Muscle of leg (tissue), 11 donors: ENCODE data around the gene HIPK2. TPM values are rescaled to one million over a fixed set of nuclear protein-coding genes. Genes with fewer than 3 reads are reported as not detected.

ENCODE experiments used
- DNase-seq: peaks from one replicate; pipeline ENCODE4 v3.0.0; 2013
- H3K27ac ChIP-seq: one replicate; pipeline ENCODE4 v1.5.1; 2013; ENCODE audit warnings: mild to moderate bottlenecking, low read length, control low read depth
- H3K27me3 ChIP-seq: one replicate; pipeline ENCODE4 v1.6.1; 2013; ENCODE audit warnings: low read length; ENCODE audit not compliant: control insufficient read depth, insufficient read depth
- H3K36me3 ChIP-seq: one replicate; pipeline ENCODE4 v1.6.1; 2013; ENCODE audit warnings: low read length; ENCODE audit not compliant: control insufficient read depth, insufficient read depth
- H3K4me1 ChIP-seq: one replicate; pipeline ENCODE4 v1.6.1; 2013; ENCODE audit warnings: low read length; ENCODE audit not compliant: control insufficient read depth, insufficient read depth
- H3K4me3 ChIP-seq: one replicate; pipeline ENCODE4 v1.5.1; 2013; ENCODE audit warnings: low read length, control low read depth
- H3K9me3 ChIP-seq: replicated peaks from 2 replicates; pipeline ENCODE4 v1.6.1; 2013; ENCODE audit warnings: low read depth, low read length; ENCODE audit not compliant: control insufficient read depth
- WGBS: methylation state at CpG from one replicate; pipeline ENCODE4 v1.1.5; 2013; ENCODE audit warnings: missing lambda C conversion rate; ENCODE audit not compliant: insufficient coverage; 5-methylcytosine and 5-hydroxymethylcytosine counted together
- polyA plus RNA-seq, 8 donors: library from polyadenylated mRNA; unstranded; fragments of 120-200 nt; gene quantifications; one replicate each; pipeline versions ENCODE4 v1.2.1 to v1.2.3, GENCODE V29; 2013; ENCODE audit warnings: inconsistent platforms in 1 of 8, low replicate concordance in 1 of 8; ENCODE audit not compliant: insufficient read length in 8 of 8, insufficient read depth in 1 of 8
- total RNA-seq: library from RNA; stranded (reverse); fragments of 120-200 nt; gene quantifications from one replicate; pipeline ENCODE4 v1.2.4, GENCODE V29; 2013

HIPK2 gene
- total and polyA plus RNA-seq, 9 donors: 6.6 to 14.2 (median 10.3) TPM

GRCh38 chr7:139630643-139631519, 146.9 kb downstream of the HIPK2 start:
- 94% methylated on average over 9 of the region's 19 CpGs for WGBS

GRCh38 chr7:139629392-139630082, 148.3 kb downstream of the HIPK2 start:
- Histone ChIP-seq H3K27me3 (no peaks in the 10 kb centered on the region), H3K27ac (no peak overlapping the region), H3K9me3 (no peaks in the 10 kb centered on the region), H3K4me1 (no peaks in the 10 kb centered on the region), H3K36me3 (peaks cover 44% of the 10 kb centered on the region), H3K4me3 (no peak overlapping the region)
- no peak for DNase-seq
- 44% methylated on average over 2 of the region's 4 CpGs for WGBS

More at GRCh38 chr7:139630643-139631519, 146.9 kb downstream of the HIPK2 start:
- Histone ChIP-seq H3K27me3 (no peaks in the 10 kb centered on the region), H3K4me3 (no peak overlapping the region), H3K9me3 (no peaks in the 10 kb centered on the region), H3K4me1 (no peaks in the 10 kb centered on the region), H3K36me3 (peaks cover 31% of the 10 kb centered on the region), H3K27ac (no peak overlapping the region)
- DNase-seq: no peak

- no peak overlapping the region for H3K4me3 ChIP-seq
- no peak for DNase-seq
- H3K36me3 ChIP-seq: peaks cover 55% of the 10 kb centered on the region
- H3K9me3 ChIP-seq: no peaks in the 10 kb centered on the region
- no peak overlapping the region for H3K27ac ChIP-seq
- WGBS: 63% methylated on average over 2 of the region's 4 CpGs
- H3K4me1 ChIP-seq: no peaks in the 10 kb centered on the region
- no peaks in the 10 kb centered on the region for H3K27me3 ChIP-seq
Measured at GRCh38 chr7:139627831-139628230, 150.0 kb downstream of the HIPK2 start.

GRCh38 chr7:139626817-139627216, 151.0 kb downstream of the HIPK2 start:
- Histone ChIP-seq H3K4me1 (no peaks in the 10 kb centered on the region), H3K4me3 (no peak overlapping the region), H3K36me3 (peaks cover 63% of the 10 kb centered on the region), H3K27ac (no peak overlapping the region), H3K9me3 (no peaks in the 10 kb centered on the region), H3K27me3 (no peaks in the 10 kb centered on the region)
- 50% methylated on average over 1 of the region's 1 CpG for WGBS
- no peak for DNase-seq

- 89% methylated on average over 2 of the region's 4 CpGs for WGBS
Measured at GRCh38 chr7:139623518-139623917, 154.3 kb downstream of the HIPK2 start.

GRCh38 chr7:139620676-139621344, 157.0 kb downstream of the HIPK2 start:
- Histone ChIP-seq H3K27me3 (no peaks in the 10 kb centered on the region), H3K4me1 (peaks cover 9% of the 10 kb centered on the region), H3K27ac (no peak overlapping the region), H3K4me3 (no peak overlapping the region), H3K9me3 (no peaks in the 10 kb centered on the region), H3K36me3 (peaks cover 65% of the 10 kb centered on the region)
- 71% methylated on average over 1 of the region's 10 CpGs for WGBS
- no peak for DNase-seq

More at GRCh38 chr7:139623518-139623917, 154.3 kb downstream of the HIPK2 start:
- Histone ChIP-seq H3K9me3 (no peaks in the 10 kb centered on the region), H3K27ac (no peak overlapping the region), H3K4me3 (no peak overlapping the region), H3K27me3 (no peaks in the 10 kb centered on the region), H3K4me1 (peaks cover 9% of the 10 kb centered on the region), H3K36me3 (peaks cover 63% of the 10 kb centered on the region)
- DNase-seq: no peak

GRCh38 chr7:139619367-139619657, 158.5 kb downstream of the HIPK2 start:
- H3K4me3 ChIP-seq: no peak overlapping the region
- H3K36me3 ChIP-seq: peaks cover 56% of the 10 kb centered on the region
- DNase-seq: peak; percentile 92
- WGBS: no CpG with 5 or more reads among the region's 1 CpG
- H3K4me1 ChIP-seq: peaks cover 9% of the 10 kb centered on the region
- peak overlapping the region; percentile 60 for H3K27ac ChIP-seq
- no peaks in the 10 kb centered on the region for H3K27me3 ChIP-seq
- no peaks in the 10 kb centered on the region for H3K9me3 ChIP-seq

- peak; percentile 25 for DNase-seq
Measured at GRCh38 chr7:139618482-139619366, 159.1 kb downstream of the HIPK2 start.

GRCh38 chr7:139617074-139617473, 160.7 kb downstream of the HIPK2 start:
- Histone ChIP-seq H3K36me3 (peaks cover 50% of the 10 kb centered on the region), H3K27me3 (no peaks in the 10 kb centered on the region), H3K4me3 (no peak overlapping the region), H3K4me1 (peaks cover 9% of the 10 kb centered on the region), H3K9me3 (no peaks in the 10 kb centered on the region), H3K27ac (no peak overlapping the region)
- 88% methylated on average over 1 of the region's 1 CpG for WGBS
- DNase-seq: no peak

More at GRCh38 chr7:139618482-139619366, 159.1 kb downstream of the HIPK2 start:
- peak overlapping the region; percentile 35 for H3K27ac ChIP-seq
- H3K27me3 ChIP-seq: no peaks in the 10 kb centered on the region
- WGBS: 96% methylated on average over 7 of the region's 10 CpGs
- peaks cover 9% of the 10 kb centered on the region for H3K4me1 ChIP-seq
- no peak overlapping the region for H3K4me3 ChIP-seq
- H3K9me3 ChIP-seq: no peaks in the 10 kb centered on the region
- H3K36me3 ChIP-seq: peaks cover 55% of the 10 kb centered on the region
